Measurements from ENCODE around the gene H2BK1.

H2BK1 gene

GRCh38 chr7:151205730-151206129 lies 4.6 kb downstream of the H2BK1 start:
- Histone ChIP-seq H3K9ac (no peak overlapping the region), H2AFZ (ENCODE audit: low read depth) (no peak overlapping the region), H3K79me2 (ENCODE audit: insufficient read depth, low read depth) (no peaks in the 10 kb centered on the region), H3K36me3 (ENCODE audit: insufficient read depth) (no peaks in the 10 kb centered on the region), H4K20me1 (ENCODE audit: insufficient read depth) (no peaks in the 10 kb centered on the region), H3K4me2 (no peak overlapping the region), H3K4me1 (ENCODE audit: low read depth, poor library complexity, severe bottlenecking) (no peaks in the 10 kb centered on the region), H3K4me3 (IDR thresholded peaks at IDR 0.05; ENCODE audit: insufficient read depth, low read depth, low read length) (no peak overlapping the region), H3K27me3 (ENCODE audit: insufficient read depth, low read depth) (peaks cover 71% of the 10 kb centered on the region), H3K27ac (no peak overlapping the region)
- TF ChIP-seq CTCF (conservative IDR thresholded peaks at IDR 0.05; ENCODE audit: low read depth, low read length), result no peak

GRCh38 chr7:151204383-151205032 lies 5.8 kb downstream of the H2BK1 start:
- Histone ChIP-seq H3K27me3 (ENCODE audit: insufficient read depth, low read depth) (peaks cover 82% of the 10 kb centered on the region), H4K20me1 (ENCODE audit: insufficient read depth) (no peaks in the 10 kb centered on the region), H3K27ac (no peak overlapping the region), H3K36me3 (ENCODE audit: insufficient read depth) (no peaks in the 10 kb centered on the region), H3K4me2 (no peak overlapping the region), H3K4me1 (ENCODE audit: low read depth, poor library complexity, severe bottlenecking) (no peaks in the 10 kb centered on the region), H3K79me2 (ENCODE audit: insufficient read depth, low read depth) (no peaks in the 10 kb centered on the region), H3K9ac (no peak overlapping the region), H3K4me3 (IDR thresholded peaks at IDR 0.05; ENCODE audit: insufficient read depth, low read depth, low read length) (no peak overlapping the region), H2AFZ (ENCODE audit: low read depth) (no peak overlapping the region)
- no peak for TF ChIP-seq CTCF (conservative IDR thresholded peaks at IDR 0.05; ENCODE audit: low read depth, low read length)

- peaks cover 99% of the 10 kb centered on the region for H3K27me3 ChIP-seq (ENCODE audit: insufficient read depth, low read depth)
These were observed 7.5 kb downstream of the H2BK1 start for GRCh38 chr7:151202836-151203235.

GRCh38 chr7:151201751-151202150 lies 8.5 kb downstream of the H2BK1 start:
- Histone ChIP-seq H3K4me1 (ENCODE audit: low read depth, poor library complexity, severe bottlenecking) (no peaks in the 10 kb centered on the region), H3K36me3 (ENCODE audit: insufficient read depth) (no peaks in the 10 kb centered on the region), H2AFZ (ENCODE audit: low read depth) (no peak overlapping the region), H3K4me2 (no peak overlapping the region), H3K27me3 (ENCODE audit: insufficient read depth, low read depth) (peaks cover 99% of the 10 kb centered on the region), H3K9ac (no peak overlapping the region), H3K4me3 (IDR thresholded peaks at IDR 0.05; ENCODE audit: insufficient read depth, low read depth, low read length) (no peak overlapping the region), H3K79me2 (ENCODE audit: insufficient read depth, low read depth) (no peaks in the 10 kb centered on the region), H3K27ac (no peak overlapping the region), H4K20me1 (ENCODE audit: insufficient read depth) (no peaks in the 10 kb centered on the region)
- TF ChIP-seq CTCF (conservative IDR thresholded peaks at IDR 0.05; ENCODE audit: low read depth, low read length), result no peak

More at GRCh38 chr7:151202836-151203235, 7.5 kb downstream of the H2BK1 start:
- Histone ChIP-seq H2AFZ (ENCODE audit: low read depth) (no peak overlapping the region), H4K20me1 (ENCODE audit: insufficient read depth) (no peaks in the 10 kb centered on the region), H3K4me2 (no peak overlapping the region), H3K4me3 (IDR thresholded peaks at IDR 0.05; ENCODE audit: insufficient read depth, low read depth, low read length) (no peak overlapping the region), H3K4me1 (ENCODE audit: low read depth, poor library complexity, severe bottlenecking) (no peaks in the 10 kb centered on the region), H3K27ac (no peak overlapping the region), H3K79me2 (ENCODE audit: insufficient read depth, low read depth) (no peaks in the 10 kb centered on the region), H3K9ac (no peak overlapping the region), H3K36me3 (ENCODE audit: insufficient read depth) (no peaks in the 10 kb centered on the region)
- no peak for TF ChIP-seq CTCF (conservative IDR thresholded peaks at IDR 0.05; ENCODE audit: low read depth, low read length)
